ENCODE measurements around the gene PRPH. TPM values are rescaled to one million over a fixed set of nuclear protein-coding genes. Genes with fewer than 3 reads are reported as not detected.

The PRPH gene
- total RNA-seq, 6 experiments from 2014 or later: not detected

GRCh38 chr12:49297695-49298060 is 2.7 kb downstream of the PRPH start:
- no peak overlapping the region for H3K4me3 ChIP-seq
- ATAC-seq: no peak
- 18% methylated on average over 6 of the region's 8 CpGs for WGBS (ENCODE audit: insufficient coverage, low coverage, low lambda C conversion rate, missing lambda C conversion rate)

GRCh38 chr12:49298160-49298559 is 3.2 kb downstream of the PRPH start:
- intact Hi-C loops (cut with DNase I): no loop called here
- no peak overlapping the region for H3K27ac ChIP-seq
- peaks cover 14 to 25% of the 10 kb centered on the region in 2 donors for H3K27me3 ChIP-seq
- H3K9me3 ChIP-seq: no peaks in the 10 kb centered on the region
- peak in 3 of 4 donors; percentile 18 to 35 (median 25) for TF ChIP-seq CTCF (IDR thresholded peaks at IDR 0.05)
- TF ChIP-seq POLR2A (IDR thresholded peaks at IDR 0.05): no peak
- ATAC-seq: peak; percentile 34 to 59 (median 50)
- H3K4me3 ChIP-seq: no peak overlapping the region
- H3K36me3 ChIP-seq: no peaks in the 10 kb centered on the region
- DNase-seq: no peak
- H3K4me1 ChIP-seq: no peaks in the 10 kb centered on the region
- WGBS (ENCODE audit: insufficient coverage, low coverage, low lambda C conversion rate, missing lambda C conversion rate): 42% methylated on average over 4 of the region's 6 CpGs

More at GRCh38 chr12:49297695-49298060, 2.7 kb downstream of the PRPH start:
- DNase-seq: no peak
- intact Hi-C loops (cut with DNase I): no loop called here
- Histone ChIP-seq H3K9me3 (no peaks in the 10 kb centered on the region), H3K36me3 (no peaks in the 10 kb centered on the region), H3K27ac (no peak overlapping the region), H3K4me1 (no peaks in the 10 kb centered on the region), H3K27me3 (peaks cover 14 to 25% of the 10 kb centered on the region in 2 donors)
- no peak for TF ChIP-seq CTCF (IDR thresholded peaks at IDR 0.05)
- TF ChIP-seq POLR2A (IDR thresholded peaks at IDR 0.05): no peak

GRCh38 chr12:49301760-49302159 is 6.8 kb downstream of the PRPH start:
- DNase-seq (no peak), ATAC-seq (no peak)
- intact Hi-C loops (cut with DNase I): no loop called here
- Histone ChIP-seq H3K4me3 (no peak overlapping the region), H3K36me3 (no peaks in the 10 kb centered on the region), H3K4me1 (no peaks in the 10 kb centered on the region), H3K27me3 (peaks cover 0 to 16% of the 10 kb centered on the region in 2 donors), H3K27ac (no peak overlapping the region), H3K9me3 (no peaks in the 10 kb centered on the region)
- WGBS (ENCODE audit: insufficient coverage, low coverage, low lambda C conversion rate, missing lambda C conversion rate): 42% methylated on average over 4 of the region's 4 CpGs
- TF ChIP-seq POLR2A (IDR thresholded peaks at IDR 0.05): no peak
- no peak for TF ChIP-seq CTCF (IDR thresholded peaks at IDR 0.05)

- no peaks in the 10 kb centered on the region for H3K36me3 ChIP-seq
- no peaks in the 10 kb centered on the region for H3K4me1 ChIP-seq
- no peak for ATAC-seq
- no peaks in the 10 kb centered on the region for H3K9me3 ChIP-seq
- WGBS (ENCODE audit: insufficient coverage, low coverage, low lambda C conversion rate, missing lambda C conversion rate): 83% methylated on average over 1 of the region's 2 CpGs
- DNase-seq: no peak
- intact Hi-C loops (cut with DNase I): no loop called here
- no peak overlapping the region for H3K27ac ChIP-seq
- TF ChIP-seq POLR2A (IDR thresholded peaks at IDR 0.05): no peak
- no peak for TF ChIP-seq CTCF (IDR thresholded peaks at IDR 0.05)
- no peaks in the 10 kb centered on the region for H3K27me3 ChIP-seq
- no peak overlapping the region for H3K4me3 ChIP-seq
These were observed 9.2 kb downstream of the PRPH start for GRCh38 chr12:49304161-49304560.
